GM12872 (cell line): ENCODE results near the gene CCDC43.

Experiments
- TF ChIP-seq, protein P1 (sequence below): IDR thresholded peaks from 3 replicates; pipeline ENCODE4 v1.5.1; 2011; ENCODE audit warnings: low read depth, mild to moderate bottlenecking, low read length, moderate library complexity; ENCODE audit not compliant: insufficient read depth

The CCDC43 gene

DNA sequence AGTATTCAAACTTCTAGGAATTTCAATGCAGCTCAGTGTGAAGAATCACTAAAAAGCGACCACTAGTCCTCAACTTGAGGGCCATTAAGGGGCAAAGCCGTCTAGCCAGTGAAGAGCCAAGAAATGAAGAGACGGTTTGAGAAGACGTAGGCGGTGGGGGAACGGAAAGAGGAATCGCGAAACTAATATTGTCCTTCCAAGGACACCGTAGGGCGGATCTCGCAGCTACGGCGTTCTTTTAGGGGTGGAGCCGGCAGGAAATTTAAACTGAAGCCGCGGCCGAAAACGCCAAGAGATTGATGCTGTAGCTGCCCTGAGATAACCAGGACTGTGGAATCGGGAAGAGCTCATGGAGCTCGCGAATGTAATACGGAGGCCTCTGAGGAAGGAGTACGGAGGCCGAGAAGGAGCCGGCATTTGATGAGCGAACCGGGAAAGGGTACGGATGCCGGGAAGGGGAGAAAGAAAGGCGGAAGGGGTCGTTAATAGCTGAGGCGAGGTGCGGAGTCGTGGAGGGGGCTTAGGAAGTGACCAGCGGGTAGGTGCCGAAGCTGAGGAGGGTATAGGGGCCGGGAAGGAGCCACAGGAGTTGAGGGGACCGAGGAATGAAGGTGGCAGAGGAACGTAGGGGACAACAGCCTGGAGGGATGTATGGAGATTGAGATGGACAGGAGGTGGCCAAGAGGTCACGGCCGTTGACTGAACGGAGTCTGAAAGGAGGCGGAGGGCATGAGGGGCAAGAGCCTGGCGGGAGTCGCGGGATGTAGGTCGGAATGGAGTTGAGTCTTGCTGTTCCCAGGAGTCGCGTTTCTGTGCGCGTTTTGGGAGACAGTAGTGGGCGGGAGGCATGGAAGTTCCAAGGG, 19.1 kb upstream of the CCDC43 start, which contains the start of gene DBF4B:
Gene DBF4B (plus strand): TSS at position 265 of the 863 bp plus-strand sequence. CDS start 156 bp downstream, at position 421.
- TF ChIP-seq, protein P1, sequence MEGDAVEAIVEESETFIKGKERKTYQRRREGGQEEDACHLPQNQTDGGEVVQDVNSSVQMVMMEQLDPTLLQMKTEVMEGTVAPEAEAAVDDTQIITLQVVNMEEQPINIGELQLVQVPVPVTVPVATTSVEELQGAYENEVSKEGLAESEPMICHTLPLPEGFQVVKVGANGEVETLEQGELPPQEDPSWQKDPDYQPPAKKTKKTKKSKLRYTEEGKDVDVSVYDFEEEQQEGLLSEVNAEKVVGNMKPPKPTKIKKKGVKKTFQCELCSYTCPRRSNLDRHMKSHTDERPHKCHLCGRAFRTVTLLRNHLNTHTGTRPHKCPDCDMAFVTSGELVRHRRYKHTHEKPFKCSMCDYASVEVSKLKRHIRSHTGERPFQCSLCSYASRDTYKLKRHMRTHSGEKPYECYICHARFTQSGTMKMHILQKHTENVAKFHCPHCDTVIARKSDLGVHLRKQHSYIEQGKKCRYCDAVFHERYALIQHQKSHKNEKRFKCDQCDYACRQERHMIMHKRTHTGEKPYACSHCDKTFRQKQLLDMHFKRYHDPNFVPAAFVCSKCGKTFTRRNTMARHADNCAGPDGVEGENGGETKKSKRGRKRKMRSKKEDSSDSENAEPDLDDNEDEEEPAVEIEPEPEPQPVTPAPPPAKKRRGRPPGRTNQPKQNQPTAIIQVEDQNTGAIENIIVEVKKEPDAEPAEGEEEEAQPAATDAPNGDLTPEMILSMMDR = no peak

DNA sequence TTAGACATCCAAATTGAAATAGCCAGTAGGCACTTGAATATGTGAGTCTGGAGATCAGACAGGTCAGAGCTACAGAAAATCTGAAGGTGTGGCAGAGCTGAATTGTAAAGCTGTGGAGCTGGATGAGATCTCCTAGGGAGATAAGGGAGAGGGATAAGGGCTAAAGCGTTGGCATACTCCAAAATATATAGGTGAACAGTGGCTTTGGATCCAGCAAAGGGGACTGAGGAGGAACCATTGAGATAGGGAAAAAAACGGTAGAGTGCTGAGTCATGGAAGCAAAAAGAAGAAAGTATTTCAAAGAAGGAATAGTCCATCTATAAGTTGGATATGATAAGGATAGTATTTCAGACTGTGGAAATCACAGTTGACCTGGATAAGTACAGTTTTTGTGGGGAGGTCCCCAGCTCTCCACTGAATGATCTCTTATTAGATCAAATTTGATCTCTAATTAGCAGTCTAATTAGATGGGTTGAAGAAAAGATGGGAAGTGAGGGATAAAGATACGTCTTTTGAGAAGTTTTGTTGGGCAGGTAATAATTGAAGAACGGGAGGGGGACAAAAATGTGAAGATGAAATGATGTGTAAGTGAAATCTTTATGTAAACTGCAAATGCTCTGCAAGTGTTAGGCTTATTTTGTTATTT, 18.3 kb upstream of the CCDC43 start:
- TF ChIP-seq, protein P1 = no peak

DNA sequence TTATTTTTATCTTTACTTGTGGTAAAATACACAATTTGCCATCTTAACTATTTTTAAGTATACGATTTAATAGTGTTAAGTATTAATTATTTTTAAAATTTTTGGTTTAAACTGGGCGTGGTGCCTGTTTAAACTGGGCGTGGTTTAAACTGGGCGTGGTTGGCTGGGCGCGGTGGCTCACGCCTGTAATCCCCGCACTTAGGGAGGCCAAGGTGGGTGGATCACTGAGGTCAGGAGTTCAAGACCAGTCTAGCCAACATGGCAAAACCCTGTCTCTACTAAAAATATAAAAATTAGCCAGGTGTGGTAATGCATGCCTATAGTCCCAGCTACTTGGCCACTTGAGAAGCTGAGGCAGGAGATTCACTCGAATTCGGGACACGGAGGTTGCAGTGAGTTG, 4.0 kb upstream of the CCDC43 start:
- TF ChIP-seq, protein P1 = no peak

DNA sequence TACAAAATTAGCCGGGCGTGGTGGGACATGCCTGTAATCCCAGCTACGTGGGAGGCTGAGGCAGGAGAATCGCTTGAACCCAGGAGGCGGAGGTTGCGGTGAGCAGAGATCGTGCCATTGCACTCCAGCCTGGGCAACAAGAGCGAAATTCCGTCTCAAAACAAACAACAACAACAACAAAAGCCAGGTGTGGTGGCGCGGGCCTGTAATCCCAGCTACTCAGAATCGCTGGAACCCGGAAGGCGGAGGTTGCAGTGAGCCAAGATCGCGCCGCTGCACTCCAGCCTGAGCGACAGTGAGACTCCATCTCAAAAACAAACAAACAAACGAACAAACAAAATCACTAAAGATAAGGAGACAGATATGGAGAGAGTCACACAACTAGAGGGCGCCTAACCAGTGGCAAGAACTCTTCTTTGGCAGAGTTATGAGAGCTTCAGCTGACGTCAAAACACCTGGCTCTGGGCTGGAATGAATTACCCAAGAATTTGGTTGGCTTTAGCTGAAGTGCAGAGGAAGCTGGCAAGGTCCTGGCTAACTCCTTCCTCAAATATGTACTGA, 1.2 kb upstream of the CCDC43 start:
- TF ChIP-seq, protein P1 = peak; percentile 50; the same call in 2 of the 3 replicates

DNA sequence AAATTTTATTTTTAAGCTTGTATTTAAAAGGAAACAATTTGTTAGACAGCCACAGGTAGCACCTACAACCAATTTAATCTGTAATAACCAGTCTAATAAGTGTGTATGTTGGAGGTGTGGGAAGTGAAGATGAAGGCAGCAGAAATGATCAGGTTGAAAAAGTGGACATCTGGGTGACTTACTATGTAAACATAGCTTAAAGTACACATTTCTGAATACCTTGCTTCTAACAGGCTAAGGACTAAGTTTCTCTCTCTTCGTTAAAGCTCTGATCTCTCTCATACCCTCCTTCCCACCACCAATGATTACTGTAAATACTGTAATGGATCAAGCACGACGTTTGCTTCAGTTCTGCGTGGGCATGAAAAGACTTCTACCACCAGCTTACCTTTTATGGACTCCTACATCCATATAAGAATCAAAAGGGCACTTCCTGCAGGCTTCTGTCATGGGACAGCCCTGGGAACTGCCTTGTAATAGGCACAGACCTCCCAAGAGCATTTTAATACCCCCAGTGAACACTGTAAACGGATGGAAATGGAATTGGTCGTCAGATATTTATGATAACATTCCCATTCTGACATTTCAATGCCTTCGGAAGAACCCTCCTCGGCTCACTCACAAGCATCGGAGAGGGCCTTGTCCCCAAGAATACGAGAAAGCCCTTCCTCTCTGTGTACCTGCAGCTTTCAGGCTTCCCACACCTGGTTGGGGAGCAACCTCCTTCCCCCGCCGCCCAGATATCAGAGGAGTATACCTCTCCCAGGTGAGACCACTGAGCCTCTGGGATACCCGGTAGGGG, 700 bp downstream of the CCDC43 start:
- TF ChIP-seq, protein P1 = no peak

DNA sequence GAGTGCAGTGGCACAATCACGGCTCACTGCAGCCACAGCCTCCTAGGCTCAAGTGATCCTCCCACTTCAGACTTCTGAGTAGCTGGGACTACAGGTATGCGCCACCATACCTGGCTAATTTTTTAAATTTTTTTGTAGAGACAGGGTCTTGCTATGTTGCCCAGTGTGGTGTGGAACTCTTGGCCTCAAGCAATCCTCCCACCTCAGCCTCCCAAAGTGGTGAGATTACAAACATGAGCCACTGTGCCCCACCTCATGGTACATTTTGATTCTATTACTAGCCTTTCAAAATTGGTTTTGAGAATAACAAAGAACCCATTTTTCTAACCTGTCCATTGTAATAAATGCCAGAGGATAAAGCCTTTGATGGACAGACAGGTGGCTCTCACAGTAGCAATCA, 1.4 kb downstream of the CCDC43 start:
- TF ChIP-seq, protein P1 = no peak
